HG03108 (cell line): ENCODE data around the gene USP17L13.
"Not testable (repeated sequence)": the region's sequence is repeated elsewhere in the genome, so short reads cannot be mapped to it uniquely, and the experiment has no call there.

Experiments
- ATAC-seq: cut with Tn5 transposase; IDR thresholded peaks from one replicate; pipeline ENCODE4 v1.9.1; 2021; ENCODE audit warnings: moderate library complexity; ENCODE audit not compliant: unreplicated experiment

The USP17L13 gene

GRCh38 chr4:9224596-9224995, at the start of gene USP17L13:
Gene USP17L13 (plus strand): TSS chr4:9224896. CDS start chr4:9224896, 0 bp downstream.
- ATAC-seq: not testable (repeated sequence)

- ATAC-seq: not testable (repeated sequence)
Observed at GRCh38 chr4:9210357-9210756, 14.3 kb upstream of the USP17L13 start, which contains the start of gene USP17L10. Gene USP17L10 (plus strand): TSS chr4:9210657. CDS start chr4:9210657, 0 bp downstream.

- not testable (repeated sequence) for ATAC-seq
Observed at GRCh38 chr4:9214701-9215100, 10.0 kb upstream of the USP17L13 start.

GRCh38 chr4:9215105-9215504, 9.6 kb upstream of the USP17L13 start, which contains the start of gene USP17L11:
Gene USP17L11 (plus strand): TSS chr4:9215405. CDS start chr4:9215405, 0 bp downstream.
- not testable (repeated sequence) for ATAC-seq

GRCh38 chr4:9219852-9220251, 4.8 kb upstream of the USP17L13 start, which contains the start of gene USP17L12:
Gene USP17L12 (plus strand): TSS chr4:9220152. CDS start chr4:9220152, 0 bp downstream.
- ATAC-seq: not testable (repeated sequence)

- ATAC-seq: not testable (repeated sequence)
Observed at GRCh38 chr4:9230249-9230648, 5.6 kb downstream of the USP17L13 start.

- not testable (repeated sequence) for ATAC-seq
Observed at GRCh38 chr4:9234085-9234484, 9.4 kb downstream of the USP17L13 start, which contains the start of gene USP17L15. Gene USP17L15 (plus strand): TSS chr4:9234385. CDS start chr4:9234385, 0 bp downstream.

- ATAC-seq: not testable (repeated sequence)
Observed at GRCh38 chr4:9238461-9238860, 13.8 kb downstream of the USP17L13 start.

- not testable (repeated sequence) for ATAC-seq
Observed at GRCh38 chr4:9243579-9243978, 18.9 kb downstream of the USP17L13 start, which contains the start of gene USP17L17. Gene USP17L17 (plus strand): TSS chr4:9243879. CDS start chr4:9243879, 0 bp downstream.

GRCh38 chr4:9247953-9248680, 23.4 kb downstream of the USP17L13 start, which contains the start of gene USP17L18:
Gene USP17L18 (plus strand): TSS chr4:9248630. CDS start chr4:9248630, 0 bp downstream.
- not testable (repeated sequence) for ATAC-seq

GRCh38 chr4:9253078-9253477, 28.4 kb downstream of the USP17L13 start, which contains the start of gene USP17L19:
Gene USP17L19 (plus strand): TSS chr4:9253378. CDS start chr4:9253378, 0 bp downstream.
- ATAC-seq: not testable (repeated sequence)

- ATAC-seq: not testable (repeated sequence)
Observed at GRCh38 chr4:9257824-9258223, 33.1 kb downstream of the USP17L13 start, which contains the start of gene USP17L20. Gene USP17L20 (plus strand): TSS chr4:9258124. CDS start chr4:9258124, 0 bp downstream.

GRCh38 chr4:9262572-9262971, 37.9 kb downstream of the USP17L13 start, which contains the start of gene USP17L21:
Gene USP17L21 (plus strand): TSS chr4:9262872. CDS start chr4:9262872, 0 bp downstream.
- ATAC-seq: not testable (repeated sequence)

- ATAC-seq: not testable (repeated sequence)
Observed at GRCh38 chr4:9267319-9267718, 42.6 kb downstream of the USP17L13 start, which contains the start of gene USP17L22. Gene USP17L22 (plus strand): TSS chr4:9267619. CDS start chr4:9267619, 0 bp downstream.

- ATAC-seq: not testable (repeated sequence)
Observed at GRCh38 chr4:9271719-9272118, 47.0 kb downstream of the USP17L13 start.
